SK-N-MC (cell line): ENCODE measurements around the gene PRMT1.

Experiments used
- DNase-seq: peaks from one replicate; pipeline ENCODE4 v3.0.0-alpha.2; 2011; ENCODE audit warnings: low read depth, low spot score
- H3K27ac ChIP-seq: fragments of 200-600 bp; sonication (generic); 2 replicates; pipeline ENCODE4 v1.5.1; 2016; ENCODE audit warnings: mixed run types
- H3K36me3 ChIP-seq: fragments of 200-600 bp; sonication (generic); 2 replicates; pipeline ENCODE4 v1.6.1; 2017; ENCODE audit warnings: antibody characterized with exemption, low read length, mixed read lengths; ENCODE audit not compliant: insufficient read depth
- H3K4me3 ChIP-seq: fragments of 200-600 bp; sonication (generic); 2 replicates; pipeline ENCODE4 v1.5.1; 2016
- H3K9ac ChIP-seq: fragments of 200-600 bp; sonication (generic); 2 replicates; pipeline ENCODE4 v1.8.0; 2017; ENCODE audit warnings: mixed run types, mixed read lengths; ENCODE audit not compliant: insufficient read length
- H3K9me3 ChIP-seq: fragments of 200-600 bp; sonication (generic); 2 replicates; pipeline ENCODE4 v1.6.1; 2017; ENCODE audit warnings: low read depth, mild to moderate bottlenecking, antibody characterized with exemption, low read length, moderate library complexity, mixed read lengths
- EZH2 ChIP-seq: fragments of 200-600 bp; sonication (generic); IDR thresholded peaks from one replicate; pipeline ENCODE4 v1.6.1; 2017; ENCODE audit warnings: antibody characterized with exemption
- FOXP2 ChIP-seq: optimal IDR thresholded peaks from 2 replicates; pipeline ENCODE3; 2011; ENCODE audit warnings: mild to moderate bottlenecking, moderate library complexity; ENCODE audit not compliant: insufficient read depth; ENCODE audit errors: extremely low read length, control extremely low read depth
- POLR2AphosphoS5 ChIP-seq: IDR thresholded peaks from 2 replicates; pipeline ENCODE4 v1.6.1; 2012; ENCODE audit warnings: mild to moderate bottlenecking, low read depth, low read length, borderline replicate concordance

Gene PRMT1

GRCh38 chr19:49730166-49730565 is 53.1 kb downstream of the PRMT1 start:
- no peak for DNase-seq
- Histone ChIP-seq H3K4me3 (no peak overlapping the region), H3K27ac (no peak overlapping the region), H3K9me3 (no peaks in the 10 kb centered on the region), H3K36me3 (no peaks in the 10 kb centered on the region), H3K9ac (no peak overlapping the region)
- no peak for TF ChIP-seq FOXP2
- TF ChIP-seq EZH2 = no peak
- TF ChIP-seq POLR2AphosphoS5 = no peak
